HG03558 (cell line): ENCODE results near the gene KIRREL3.

Source experiments
- ATAC-seq: cut with Tn5 transposase; IDR thresholded peaks from one replicate; pipeline ENCODE4 v1.9.1; 2021; ENCODE audit warnings: moderate number of reproducible peaks; ENCODE audit not compliant: unreplicated experiment; ENCODE audit errors: extremely low read depth

Gene KIRREL3

DNA sequence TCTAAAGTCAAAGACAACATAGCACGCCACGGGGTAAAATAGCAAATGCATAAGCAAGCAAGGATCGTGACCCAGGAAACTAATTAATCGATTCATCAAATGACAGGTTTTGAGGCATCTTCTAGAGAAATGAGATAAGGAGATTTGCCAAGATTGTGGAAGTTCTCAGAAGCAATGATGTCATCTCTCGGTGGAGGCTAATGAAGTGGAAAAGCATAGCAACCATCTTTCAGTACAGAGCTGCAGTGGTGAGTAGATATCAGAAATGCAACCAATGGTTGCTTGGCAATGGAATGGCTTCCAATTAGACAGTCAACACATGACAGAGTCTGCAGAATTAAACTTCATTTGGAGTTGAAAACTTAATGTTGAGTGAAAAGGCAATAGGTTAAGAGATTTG, 116.0 kb downstream of the KIRREL3 start:
- ATAC-seq: no peak

DNA sequence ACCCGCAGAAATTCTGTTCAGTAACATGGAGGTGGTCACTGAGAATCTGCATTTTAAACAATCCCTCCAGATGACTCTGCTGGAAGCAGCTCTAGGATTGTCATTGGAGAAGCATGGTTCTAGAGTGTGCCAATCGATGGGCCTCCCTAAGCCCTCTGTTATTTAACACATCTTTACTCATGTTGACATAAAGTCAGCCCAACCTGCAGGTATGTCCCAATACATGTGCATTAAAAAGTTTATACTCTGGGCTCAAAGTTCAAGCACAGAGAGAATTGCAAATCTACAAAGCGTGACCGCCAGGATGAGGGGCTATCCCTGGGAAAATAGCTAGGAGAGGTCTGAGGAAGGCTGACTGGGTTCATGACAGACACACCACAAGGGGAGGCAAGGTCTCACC, 116.4 kb downstream of the KIRREL3 start:
- ATAC-seq: no peak

DNA sequence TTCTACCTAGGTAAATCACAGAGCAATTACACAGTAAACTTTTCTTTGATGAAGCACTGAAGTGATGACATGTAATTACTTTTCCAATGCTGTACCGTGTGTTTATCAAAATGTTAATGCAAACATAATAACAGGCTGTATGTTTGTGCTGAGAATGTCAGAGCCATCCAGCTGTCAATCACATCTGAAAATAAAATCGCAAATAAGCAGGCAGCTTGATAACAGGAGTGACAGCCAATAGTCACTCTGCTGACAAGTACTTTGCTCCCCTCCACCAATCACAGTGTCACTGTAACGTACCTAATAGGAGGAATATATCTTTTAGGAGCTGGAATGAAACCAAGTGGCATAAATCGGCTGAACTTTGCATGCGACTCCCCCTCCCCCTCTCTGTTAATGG, 119.7 kb downstream of the KIRREL3 start:
- ATAC-seq: no peak

DNA sequence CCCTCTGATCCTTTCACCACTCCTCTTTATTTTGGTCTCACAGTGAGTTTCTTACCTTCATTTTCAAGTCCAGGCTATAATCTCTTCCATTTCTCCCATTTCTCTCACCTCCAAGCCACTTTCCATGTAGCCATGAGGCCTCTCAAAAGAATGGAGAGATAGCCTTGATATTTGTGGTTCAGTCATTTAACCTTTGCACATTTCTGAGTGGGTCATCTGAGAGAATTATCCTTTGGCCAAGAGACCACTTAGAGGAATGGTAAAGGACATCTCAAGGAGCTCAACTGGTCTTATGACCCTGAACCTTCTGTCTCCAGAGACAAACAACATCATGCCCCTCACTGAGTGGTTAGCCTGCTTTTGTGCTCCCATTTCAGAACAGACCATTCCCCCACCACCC, 121.1 kb downstream of the KIRREL3 start:
- no peak for ATAC-seq

- no peak for ATAC-seq
These were observed 121.6 kb downstream of the KIRREL3 start for GRCh38 chr11:126878913-126879482.

DNA sequence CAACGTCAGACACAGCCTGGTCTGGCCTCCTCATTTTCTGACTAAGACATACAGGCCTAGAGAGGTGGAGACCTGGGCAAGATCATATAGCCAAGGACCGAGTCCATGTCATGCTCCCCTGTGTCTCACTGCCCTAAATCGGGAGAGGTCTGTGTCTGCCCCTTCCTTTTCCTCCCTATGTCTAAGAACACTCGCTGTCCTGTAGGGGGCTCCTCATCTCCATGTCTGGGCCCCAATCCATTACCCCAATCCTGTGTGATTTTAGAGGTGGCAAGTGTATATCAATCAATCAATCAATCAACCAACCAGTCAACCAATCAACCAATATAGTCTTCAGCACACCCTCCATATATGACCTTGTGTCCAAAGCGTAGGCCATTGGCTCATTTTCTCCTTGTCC, 125.7 kb downstream of the KIRREL3 start:
- ATAC-seq: no peak

DNA sequence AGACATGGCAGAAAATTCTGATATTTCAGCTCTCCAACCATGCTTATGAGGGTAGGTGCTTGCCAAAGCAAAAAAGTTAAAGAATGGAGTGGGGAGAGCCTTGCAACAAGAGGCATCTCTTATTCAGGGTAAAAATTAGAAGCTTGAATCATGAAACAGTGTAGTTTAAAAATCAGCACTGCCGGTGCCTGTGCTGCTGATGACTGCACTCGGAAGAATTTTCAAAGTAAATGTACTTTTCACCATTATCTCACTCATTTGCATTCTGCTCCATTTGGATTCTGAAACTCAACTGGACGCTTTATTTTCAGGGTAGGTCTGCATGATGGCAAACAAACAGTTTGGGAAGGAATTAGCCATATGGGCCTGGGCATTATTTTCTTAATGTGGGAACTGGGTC, 126.3 kb downstream of the KIRREL3 start:
- no peak for ATAC-seq

GRCh38 chr11:126871792-126872191, 128.8 kb downstream of the KIRREL3 start:
- ATAC-seq: no peak

- no peak for ATAC-seq
These were observed 130.5 kb downstream of the KIRREL3 start for GRCh38 chr11:126870021-126870420.

GRCh38 chr11:126868741-126869140, 131.8 kb downstream of the KIRREL3 start:
- ATAC-seq: no peak

DNA sequence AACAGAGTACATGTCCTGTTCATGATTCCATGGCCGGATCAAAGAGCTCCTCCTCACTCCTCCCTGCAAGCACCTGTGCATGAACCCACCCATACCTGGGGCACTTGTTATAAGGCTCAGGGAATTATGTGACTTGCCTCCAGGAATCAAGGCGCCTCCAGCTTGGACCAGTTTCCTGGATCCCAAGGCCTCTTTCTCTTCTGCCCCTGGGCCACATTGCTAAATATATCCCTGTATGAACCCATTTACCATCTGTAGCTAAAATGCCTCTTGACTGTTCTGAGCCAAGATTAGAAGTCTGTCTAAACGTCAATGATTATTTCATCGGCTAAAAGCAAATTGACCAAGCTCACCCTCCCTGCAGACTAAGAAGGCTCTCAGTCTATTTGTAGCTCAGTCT, 135.6 kb downstream of the KIRREL3 start:
- ATAC-seq: no peak

DNA sequence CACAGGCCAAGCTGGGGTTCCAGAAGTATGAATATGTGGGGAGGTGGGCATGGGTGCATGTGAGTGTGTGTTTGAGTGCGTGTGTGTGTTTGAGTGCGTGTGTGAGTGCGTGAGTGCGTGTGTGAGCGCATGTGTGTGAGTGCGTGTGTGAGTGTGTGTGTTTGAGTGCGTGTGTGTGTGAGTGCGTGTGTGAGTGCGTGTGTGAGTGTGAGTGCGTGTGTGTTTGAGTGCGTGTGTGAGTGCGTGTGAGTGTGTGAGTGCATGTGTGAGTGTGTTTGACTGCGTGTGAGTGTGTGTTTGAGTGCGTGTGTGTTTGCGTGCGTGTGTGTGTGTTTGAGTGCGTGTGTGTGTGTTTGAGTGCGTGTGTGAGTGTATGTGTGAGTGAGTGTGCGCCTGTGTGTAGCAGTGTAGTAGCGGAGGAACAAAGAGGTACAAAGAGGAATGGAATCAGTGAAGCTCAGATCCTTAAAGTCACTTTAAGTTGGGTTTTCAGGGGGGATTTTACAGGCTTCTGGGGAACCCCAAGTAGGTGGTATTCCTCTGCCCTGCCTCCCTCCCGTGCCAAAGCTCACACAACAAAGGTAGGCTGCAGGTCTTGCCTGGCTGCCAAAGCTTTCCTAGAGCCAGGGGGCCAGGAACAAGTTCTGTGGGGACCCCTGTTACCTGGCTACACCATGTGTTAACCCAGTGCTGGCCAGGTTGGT, 137.1 kb downstream of the KIRREL3 start:
- no peak for ATAC-seq

GRCh38 chr11:126862664-126863243, 137.8 kb downstream of the KIRREL3 start:
- ATAC-seq: no peak

- no peak for ATAC-seq
These were observed 138.6 kb downstream of the KIRREL3 start for GRCh38 chr11:126861796-126862459.

GRCh38 chr11:126857860-126858808, 142.4 kb downstream of the KIRREL3 start:
- no peak for ATAC-seq

DNA sequence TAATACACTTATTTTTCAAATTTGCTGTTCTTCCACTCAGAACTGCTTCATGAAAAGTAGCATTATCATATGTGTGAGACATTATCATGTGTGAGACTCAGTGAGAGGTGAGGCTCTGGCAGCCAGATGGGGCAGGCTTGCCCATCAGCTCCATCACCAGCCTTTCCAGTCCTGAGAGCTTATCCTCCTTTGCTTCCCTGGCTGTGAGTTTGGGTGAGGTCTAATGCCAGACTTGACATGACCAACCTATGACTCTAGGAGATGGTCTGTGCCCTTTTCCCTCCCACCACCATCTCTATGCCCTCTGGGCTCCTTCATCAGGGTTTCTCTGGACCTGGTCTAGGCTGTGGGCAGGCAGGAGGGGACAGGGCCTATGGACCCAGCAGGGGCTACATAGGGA, 145.0 kb downstream of the KIRREL3 start:
- no peak for ATAC-seq

GRCh38 chr11:126853732-126854131, 146.8 kb downstream of the KIRREL3 start:
- ATAC-seq: no peak

GRCh38 chr11:126844789-126845188, 155.8 kb downstream of the KIRREL3 start:
- no peak for ATAC-seq

DNA sequence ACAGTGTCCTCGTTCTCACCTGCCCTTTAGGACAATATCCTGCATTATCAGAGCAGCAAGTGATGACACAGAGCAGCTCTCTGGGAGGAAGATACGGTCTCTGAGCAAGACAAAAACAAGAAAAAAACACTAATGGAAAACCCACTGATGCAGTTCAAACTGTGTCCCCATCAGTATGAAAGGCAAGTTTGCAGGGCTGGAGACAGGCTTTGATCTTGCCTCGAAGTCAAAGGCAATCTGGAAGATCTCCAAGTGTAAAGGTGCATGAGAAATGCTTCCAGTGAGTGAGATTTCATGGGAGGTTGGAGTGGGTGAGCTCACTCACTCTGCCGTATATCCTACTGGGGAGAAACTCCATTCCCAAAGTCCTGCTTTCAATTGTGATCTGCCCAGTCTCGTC, 157.5 kb downstream of the KIRREL3 start:
- ATAC-seq: no peak

- ATAC-seq: no peak
These were observed 158.6 kb downstream of the KIRREL3 start for GRCh38 chr11:126841999-126842398.
